Measurements from ENCODE around the gene HOXA6. TPM values are rescaled to one million over a fixed set of nuclear protein-coding genes. Genes with fewer than 3 reads are reported as not detected.

Gene HOXA6
- total RNA-seq, 1 experiment from 2014 or later = 3.4 TPM

GRCh38 chr7:27114881-27115220 is 32.7 kb downstream of the HOXA6 start:
- Histone ChIP-seq H3K27ac (ENCODE audit: low read length) (no peak overlapping the region), H2AFZ (ENCODE audit: low read length) (no peak overlapping the region), H3K9ac (ENCODE audit: low read length) (no peak overlapping the region), H3K4me1 (ENCODE audit: low read length) (no peaks in the 10 kb centered on the region), H3K36me3 (ENCODE audit: insufficient read depth, low read length) (no peaks in the 10 kb centered on the region; the same call in 1 of the 2 replicates), H3K9me2 (replicated peaks; ENCODE audit: insufficient read depth, low read length) (no peaks in the 10 kb centered on the region), H3K27me3 (ENCODE audit: low read length) (no peaks in the 10 kb centered on the region), H3K4me2 (ENCODE audit: low read depth, low read length, poor library complexity, severe bottlenecking) (no peak overlapping the region), H3K4me3 (ENCODE audit: low read length) (no peak overlapping the region), H3K9me3 (ENCODE audit: low read length) (no peaks in the 10 kb centered on the region), H4K20me1 (ENCODE audit: insufficient read depth, low read depth, low read length) (no peaks in the 10 kb centered on the region), H3K79me2 (ENCODE audit: low read length) (no peaks in the 10 kb centered on the region)
- no peak for DNase-seq

GRCh38 chr7:27113991-27114769 is 33.4 kb downstream of the HOXA6 start:
- Histone ChIP-seq H3K79me2 (ENCODE audit: low read length) (no peaks in the 10 kb centered on the region), H3K27ac (ENCODE audit: low read length) (no peak overlapping the region), H3K9me3 (ENCODE audit: low read length) (no peaks in the 10 kb centered on the region), H4K20me1 (ENCODE audit: insufficient read depth, low read depth, low read length) (no peaks in the 10 kb centered on the region), H3K27me3 (ENCODE audit: low read length) (no peaks in the 10 kb centered on the region), H3K9me2 (replicated peaks; ENCODE audit: insufficient read depth, low read length) (no peaks in the 10 kb centered on the region), H3K9ac (ENCODE audit: low read length) (no peak overlapping the region), H3K4me2 (ENCODE audit: low read depth, low read length, poor library complexity, severe bottlenecking) (no peak overlapping the region), H2AFZ (ENCODE audit: low read length) (no peak overlapping the region), H3K36me3 (ENCODE audit: insufficient read depth, low read length) (no peaks in the 10 kb centered on the region; the same call in 1 of the 2 replicates), H3K4me1 (ENCODE audit: low read length) (no peaks in the 10 kb centered on the region), H3K4me3 (ENCODE audit: low read length) (no peak overlapping the region)
- DNase-seq = no peak

GRCh38 chr7:27112955-27113949 is 34.3 kb downstream of the HOXA6 start:
- Histone ChIP-seq H3K9ac (ENCODE audit: low read length) (no peak overlapping the region), H3K79me2 (ENCODE audit: low read length) (no peaks in the 10 kb centered on the region), H3K27me3 (ENCODE audit: low read length) (no peaks in the 10 kb centered on the region), H3K9me3 (ENCODE audit: low read length) (no peaks in the 10 kb centered on the region), H3K4me3 (ENCODE audit: low read length) (no peak overlapping the region), H3K36me3 (ENCODE audit: insufficient read depth, low read length) (no peaks in the 10 kb centered on the region; the same call in 1 of the 2 replicates), H2AFZ (ENCODE audit: low read length) (no peak overlapping the region), H3K4me2 (ENCODE audit: low read depth, low read length, poor library complexity, severe bottlenecking) (no peak overlapping the region), H3K27ac (ENCODE audit: low read length) (no peak overlapping the region), H3K9me2 (replicated peaks; ENCODE audit: insufficient read depth, low read length) (no peaks in the 10 kb centered on the region), H3K4me1 (ENCODE audit: low read length) (no peaks in the 10 kb centered on the region), H4K20me1 (ENCODE audit: insufficient read depth, low read depth, low read length) (no peaks in the 10 kb centered on the region)
- no peak for DNase-seq

GRCh38 chr7:27112361-27112760 is 35.2 kb downstream of the HOXA6 start:
- no peaks in the 10 kb centered on the region for H3K4me1 ChIP-seq (ENCODE audit: low read length)
- H3K36me3 ChIP-seq (ENCODE audit: insufficient read depth, low read length) = no peaks in the 10 kb centered on the region; the same call in 1 of the 2 replicates
- H3K4me3 ChIP-seq (ENCODE audit: low read length) = no peak overlapping the region
- no peak for DNase-seq
- no peaks in the 10 kb centered on the region for H3K79me2 ChIP-seq (ENCODE audit: low read length)
- H3K27me3 ChIP-seq (ENCODE audit: low read length) = no peaks in the 10 kb centered on the region
- no peaks in the 10 kb centered on the region for H4K20me1 ChIP-seq (ENCODE audit: insufficient read depth, low read depth, low read length)
- H3K9me2 ChIP-seq (replicated peaks; ENCODE audit: insufficient read depth, low read length) = no peaks in the 10 kb centered on the region
- H2AFZ ChIP-seq (ENCODE audit: low read length) = no peak overlapping the region
- H3K4me2 ChIP-seq (ENCODE audit: low read depth, low read length, poor library complexity, severe bottlenecking) = no peak overlapping the region
- no peaks in the 10 kb centered on the region for H3K9me3 ChIP-seq (ENCODE audit: low read length)
- H3K9ac ChIP-seq (ENCODE audit: low read length) = no peak overlapping the region
- H3K27ac ChIP-seq (ENCODE audit: low read length) = no peak overlapping the region

GRCh38 chr7:27111751-27112277 is 35.8 kb downstream of the HOXA6 start:
- no peaks in the 10 kb centered on the region for H3K9me2 ChIP-seq (replicated peaks; ENCODE audit: insufficient read depth, low read length)
- DNase-seq = no peak
- H3K9me3 ChIP-seq (ENCODE audit: low read length) = no peaks in the 10 kb centered on the region
- H3K27ac ChIP-seq (ENCODE audit: low read length) = no peak overlapping the region
- no peaks in the 10 kb centered on the region for H4K20me1 ChIP-seq (ENCODE audit: insufficient read depth, low read depth, low read length)
- no peaks in the 10 kb centered on the region for H3K27me3 ChIP-seq (ENCODE audit: low read length)
- H2AFZ ChIP-seq (ENCODE audit: low read length) = no peak overlapping the region
- H3K4me2 ChIP-seq (ENCODE audit: low read depth, low read length, poor library complexity, severe bottlenecking) = no peak overlapping the region
- H3K36me3 ChIP-seq (ENCODE audit: insufficient read depth, low read length) = no peaks in the 10 kb centered on the region; the same call in 1 of the 2 replicates
- H3K9ac ChIP-seq (ENCODE audit: low read length) = no peak overlapping the region
- no peak overlapping the region for H3K4me3 ChIP-seq (ENCODE audit: low read length)
- H3K79me2 ChIP-seq (ENCODE audit: low read length) = no peaks in the 10 kb centered on the region
- H3K4me1 ChIP-seq (ENCODE audit: low read length) = no peaks in the 10 kb centered on the region

- Histone ChIP-seq H4K20me1 (ENCODE audit: insufficient read depth, low read depth, low read length) (no peaks in the 10 kb centered on the region), H3K27ac (ENCODE audit: low read length) (no peak overlapping the region), H3K27me3 (ENCODE audit: low read length) (no peaks in the 10 kb centered on the region), H3K4me1 (ENCODE audit: low read length) (no peaks in the 10 kb centered on the region), H2AFZ (ENCODE audit: low read length) (no peak overlapping the region), H3K4me3 (ENCODE audit: low read length) (no peak overlapping the region), H3K36me3 (ENCODE audit: insufficient read depth, low read length) (no peaks in the 10 kb centered on the region; the same call in 1 of the 2 replicates), H3K9me3 (ENCODE audit: low read length) (no peaks in the 10 kb centered on the region), H3K4me2 (ENCODE audit: low read depth, low read length, poor library complexity, severe bottlenecking) (no peak overlapping the region), H3K9ac (ENCODE audit: low read length) (no peak overlapping the region), H3K79me2 (ENCODE audit: low read length) (no peaks in the 10 kb centered on the region), H3K9me2 (replicated peaks; ENCODE audit: insufficient read depth, low read length) (no peaks in the 10 kb centered on the region)
- no peak for DNase-seq
Observed at GRCh38 chr7:27111042-27111750, 36.4 kb downstream of the HOXA6 start.

- no peaks in the 10 kb centered on the region for H4K20me1 ChIP-seq (ENCODE audit: insufficient read depth, low read depth, low read length)
- no peaks in the 10 kb centered on the region for H3K9me2 ChIP-seq (replicated peaks; ENCODE audit: insufficient read depth, low read length)
- no peaks in the 10 kb centered on the region for H3K27me3 ChIP-seq (ENCODE audit: low read length)
- H3K4me1 ChIP-seq (ENCODE audit: low read length) = no peaks in the 10 kb centered on the region
- H3K36me3 ChIP-seq (ENCODE audit: insufficient read depth, low read length) = no peaks in the 10 kb centered on the region; the same call in 1 of the 2 replicates
- no peak overlapping the region for H3K4me3 ChIP-seq (ENCODE audit: low read length)
- no peaks in the 10 kb centered on the region for H3K9me3 ChIP-seq (ENCODE audit: low read length)
- H3K4me2 ChIP-seq (ENCODE audit: low read depth, low read length, poor library complexity, severe bottlenecking) = no peak overlapping the region
- no peaks in the 10 kb centered on the region for H3K79me2 ChIP-seq (ENCODE audit: low read length)
- no peak overlapping the region for H3K9ac ChIP-seq (ENCODE audit: low read length)
- no peak overlapping the region for H3K27ac ChIP-seq (ENCODE audit: low read length)
- H2AFZ ChIP-seq (ENCODE audit: low read length) = no peak overlapping the region
- no peak for DNase-seq
Observed at GRCh38 chr7:27110186-27111031, 37.2 kb downstream of the HOXA6 start.
